ENCODE results near the gene AKAP12.

The AKAP12 gene

GRCh38 chr6:151239603-151240035 lies at the start of gene AKAP12:
TSS of gene AKAP12 (plus strand) at chr6:151239967. CDS start at chr6:151240563, 596 bp downstream.
- DNase-seq: no peak

DNA sequence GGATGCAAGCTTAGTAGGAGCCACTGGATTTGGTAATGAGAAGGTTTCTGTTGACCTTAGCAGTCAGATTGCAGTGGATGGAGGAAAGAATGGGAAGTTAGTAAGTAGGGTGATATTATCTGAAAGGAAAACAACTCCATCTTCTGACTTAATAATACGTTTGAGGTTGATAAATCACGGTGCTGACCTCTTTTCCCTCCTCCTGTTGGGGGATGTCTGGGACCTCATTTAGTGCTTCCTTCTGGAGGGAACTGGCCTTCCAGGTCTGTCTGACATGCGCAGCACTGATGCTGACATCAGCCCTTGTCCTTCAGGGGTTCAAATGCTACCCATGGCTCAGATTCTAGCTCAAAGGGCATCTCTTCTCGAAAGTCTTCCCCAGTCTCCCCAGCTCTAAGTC lies 48.2 kb upstream of the AKAP12 start:
- no peak for DNase-seq

- no peak for DNase-seq
These were observed 43.2 kb upstream of the AKAP12 start for GRCh38 chr6:151196555-151196954.

DNA sequence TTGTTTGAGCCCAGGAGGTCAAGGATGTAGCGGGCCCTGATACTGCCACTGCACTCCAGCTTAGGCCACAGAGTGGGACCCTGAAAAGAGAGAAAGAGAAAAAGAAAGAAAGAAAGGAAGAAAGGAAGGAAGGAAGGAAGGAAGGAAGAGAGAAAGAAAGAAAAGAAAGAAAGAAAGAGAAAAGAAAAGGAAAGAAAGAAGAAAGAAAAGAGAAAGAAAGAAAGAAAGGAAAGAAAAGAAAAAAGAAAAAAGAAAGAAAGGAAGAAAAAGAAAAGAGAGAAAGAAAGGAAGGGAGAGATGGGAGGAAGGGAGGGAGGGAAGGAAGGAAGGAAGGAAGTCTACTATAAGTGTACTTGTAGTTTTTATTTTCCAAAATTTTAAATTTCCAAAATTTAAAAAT lies 42.2 kb upstream of the AKAP12 start:
- no peak for DNase-seq

DNA sequence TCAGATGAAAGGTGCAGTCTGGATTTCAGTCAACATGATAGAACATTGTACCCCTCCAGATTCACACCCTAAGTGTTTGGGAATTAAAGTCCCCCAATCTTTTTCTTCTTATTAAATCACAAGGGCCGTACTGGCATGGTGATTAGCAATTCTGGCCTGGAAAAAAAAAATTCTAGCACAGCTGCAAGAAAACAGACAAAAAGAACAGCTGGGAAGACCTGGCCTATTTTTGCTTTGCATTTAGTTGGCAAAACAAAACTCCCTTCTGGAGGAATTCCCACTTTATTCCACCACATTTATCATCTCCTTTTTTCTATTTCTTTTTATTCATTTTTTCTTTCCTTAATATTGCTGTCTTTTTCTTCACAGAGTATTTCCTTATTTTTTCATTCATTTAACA lies 39.8 kb upstream of the AKAP12 start:
- no peak for DNase-seq

DNA sequence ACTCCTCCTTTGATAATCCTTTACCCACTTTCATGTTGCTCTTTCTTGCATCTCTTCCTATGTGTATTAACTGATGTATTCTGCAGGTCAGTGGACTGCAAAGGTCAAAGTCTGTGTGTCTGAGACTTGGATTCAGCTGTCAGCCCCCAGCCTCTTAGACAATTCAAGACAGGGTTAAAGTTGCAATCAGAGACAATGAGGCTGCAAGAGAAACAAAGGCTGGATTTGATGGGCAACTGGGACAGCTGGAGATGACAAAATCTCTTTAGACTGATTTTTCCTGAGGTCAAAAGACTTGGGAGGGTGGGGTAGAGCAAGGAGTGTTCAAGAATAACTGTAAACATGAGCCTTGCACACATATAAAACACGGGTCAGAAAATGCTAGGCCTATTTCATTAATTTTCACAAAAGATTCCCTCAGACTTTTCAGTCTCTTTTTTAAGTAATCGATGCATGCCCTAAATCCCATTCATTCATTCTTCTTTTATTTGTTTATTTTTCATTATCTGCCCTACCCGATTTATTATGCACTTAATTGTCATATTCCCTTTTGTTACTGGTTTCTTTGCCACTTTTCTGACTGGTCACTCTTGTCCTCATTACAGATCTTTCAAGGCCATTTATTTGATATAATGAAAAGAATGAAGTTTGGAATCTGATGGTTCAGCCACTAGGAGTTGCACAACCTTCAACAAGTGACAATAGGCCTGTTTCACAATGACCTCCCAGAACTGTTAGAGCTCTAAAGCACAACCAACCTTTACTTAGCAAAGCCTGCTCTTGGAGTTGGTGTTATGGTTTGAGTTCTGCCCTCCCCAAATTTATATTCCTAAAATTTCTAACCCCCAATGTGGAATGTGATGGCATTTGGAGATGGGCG lies 33.8 kb upstream of the AKAP12 start:
- no peak for DNase-seq

DNA sequence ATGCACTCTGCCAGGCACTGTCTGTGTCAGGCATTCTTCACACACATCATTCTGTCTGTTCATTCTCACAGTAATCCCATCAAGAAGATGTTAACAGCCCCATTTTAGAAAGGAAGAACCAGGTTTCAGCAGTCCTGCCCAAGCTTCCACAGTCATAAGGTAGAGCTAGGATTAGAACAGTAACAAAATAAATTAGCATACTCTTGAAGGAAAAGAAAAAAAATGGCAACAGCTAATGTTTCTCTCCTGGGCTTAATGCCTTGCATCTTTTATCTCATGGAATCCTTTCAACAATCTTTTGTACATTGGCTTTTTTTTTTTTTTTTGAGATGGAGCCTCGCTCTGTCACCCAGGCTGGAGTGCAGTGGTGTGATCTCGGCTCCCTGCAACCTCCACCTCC lies 32.1 kb upstream of the AKAP12 start:
- DNase-seq: no peak

GRCh38 chr6:151209071-151209831 lies 30.5 kb upstream of the AKAP12 start:
- DNase-seq: no peak

DNA sequence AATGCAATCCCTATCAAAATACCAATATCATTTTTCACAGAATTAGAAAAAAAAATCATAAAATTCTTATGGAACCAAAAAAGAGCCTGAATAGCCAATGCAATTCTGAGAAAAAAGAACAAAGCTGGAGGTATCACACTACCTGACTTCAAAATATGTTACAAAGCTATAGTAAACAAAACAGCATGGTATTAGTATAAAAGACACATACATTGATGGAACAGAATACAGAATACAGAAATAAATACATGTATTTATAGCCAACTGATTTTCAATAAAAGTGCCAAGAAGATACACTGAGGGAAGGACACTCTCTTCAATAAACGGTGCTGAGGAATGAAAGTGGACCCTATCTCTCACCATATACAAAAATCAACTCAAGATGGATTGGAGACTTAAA lies 28.7 kb upstream of the AKAP12 start:
- no peak for DNase-seq

DNA sequence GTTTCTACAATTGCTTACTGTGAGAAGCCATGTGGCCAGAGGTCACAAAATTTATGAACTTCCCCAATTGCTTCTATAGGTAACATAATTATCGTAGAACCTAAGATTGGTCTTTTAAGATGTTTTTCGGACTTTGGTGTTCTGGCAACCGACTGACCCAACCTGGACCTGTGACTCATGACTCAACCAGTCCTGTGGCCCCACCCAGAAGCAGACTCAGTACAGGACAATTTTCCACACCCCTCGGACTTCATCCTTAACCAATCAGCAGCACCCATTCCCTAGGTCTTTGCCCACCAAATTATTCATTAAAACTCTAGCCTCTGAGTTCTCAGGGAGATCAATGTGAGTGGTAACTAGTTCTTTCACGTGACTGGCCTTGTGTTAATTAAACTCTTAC lies 26.4 kb upstream of the AKAP12 start:
- no peak for DNase-seq

- no peak for DNase-seq
These were observed 23.8 kb upstream of the AKAP12 start for GRCh38 chr6:151215999-151216398.

GRCh38 chr6:151216804-151217203 lies 23.0 kb upstream of the AKAP12 start:
- no peak for DNase-seq

DNA sequence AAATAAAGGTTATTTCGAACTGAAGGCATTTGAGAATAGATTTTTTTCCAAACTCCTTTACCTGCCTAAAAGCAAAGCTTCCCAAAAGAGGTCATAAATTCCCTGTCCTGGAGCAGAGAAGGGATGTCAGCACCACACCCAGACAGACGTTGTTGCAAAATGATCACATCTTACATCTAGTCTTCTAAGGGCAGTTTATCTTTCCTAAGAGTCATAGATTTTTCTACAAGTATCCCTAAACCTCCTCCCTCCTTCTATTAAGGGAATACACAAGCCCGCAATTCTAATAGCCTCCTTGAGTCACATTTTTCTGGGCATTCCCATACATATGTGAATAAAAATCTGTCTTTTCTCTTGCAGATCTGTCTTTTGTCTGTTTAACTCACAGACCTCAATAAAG lies 20.6 kb upstream of the AKAP12 start:
- no peak for DNase-seq

DNA sequence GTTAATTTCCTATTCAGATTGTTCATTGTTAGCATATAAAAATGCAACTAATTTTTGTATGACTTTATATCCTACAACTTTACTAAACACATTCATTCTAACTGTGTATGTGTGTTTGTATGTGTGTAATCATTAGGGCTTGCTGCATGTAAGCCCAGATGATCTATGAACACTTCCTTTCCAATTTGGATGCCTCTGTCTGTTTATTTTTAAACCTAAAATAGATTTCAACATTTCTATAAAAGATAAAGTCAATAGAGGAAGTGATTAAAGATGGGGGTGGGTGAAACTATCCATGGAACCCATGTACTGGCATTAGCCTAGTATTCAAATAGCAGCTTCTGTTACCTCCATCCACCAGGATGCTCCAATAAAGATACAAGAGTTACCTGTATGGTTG lies 15.7 kb upstream of the AKAP12 start:
- DNase-seq: no peak

GRCh38 chr6:151225919-151226318 lies 13.8 kb upstream of the AKAP12 start:
- no peak for DNase-seq

GRCh38 chr6:151228788-151229400 lies 10.9 kb upstream of the AKAP12 start:
- no peak for DNase-seq

DNA sequence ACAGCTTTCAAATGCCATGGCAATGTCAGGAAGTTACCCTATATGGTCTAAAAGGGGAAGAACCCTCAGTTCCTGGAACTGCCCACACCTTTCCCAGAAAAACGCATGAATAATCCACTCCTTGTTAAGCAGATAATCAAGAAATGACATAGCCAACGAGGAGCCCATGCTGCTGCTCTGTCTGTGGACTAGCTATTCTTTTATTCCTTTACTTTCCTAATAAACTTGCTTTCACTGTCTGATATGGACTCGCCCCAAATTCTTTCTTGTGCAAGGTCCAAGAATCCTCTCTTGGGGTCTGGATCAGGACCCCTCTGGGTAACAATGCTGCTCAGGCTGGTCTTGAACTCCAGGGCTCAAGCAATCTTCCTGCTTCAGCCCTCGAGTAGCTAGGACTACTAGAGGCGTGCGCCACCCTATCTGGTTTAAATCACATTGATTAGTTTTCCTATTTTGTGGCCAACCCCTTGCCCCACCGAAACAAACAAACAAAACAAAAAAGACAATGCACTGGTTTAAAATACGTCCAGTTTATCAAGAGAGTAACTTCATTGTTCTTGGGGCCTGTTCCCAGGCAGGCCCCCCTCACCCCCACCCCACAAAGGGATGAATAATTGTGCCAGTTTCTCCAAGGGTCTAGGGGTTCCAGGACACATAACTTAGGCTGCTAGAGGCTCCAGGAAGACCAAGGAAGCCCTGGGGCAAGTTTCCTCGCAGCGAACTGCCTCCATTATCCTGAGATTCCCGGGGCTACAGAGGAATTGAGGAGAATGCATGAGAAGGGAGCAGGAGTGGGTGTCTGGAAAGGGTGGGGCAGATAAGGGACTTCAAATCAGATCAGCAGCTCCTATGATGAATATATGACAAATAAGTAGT lies 10.1 kb upstream of the AKAP12 start:
- peak; percentile 33 for DNase-seq

GRCh38 chr6:151230277-151230577 lies 9.5 kb upstream of the AKAP12 start:
- no peak for DNase-seq

DNA sequence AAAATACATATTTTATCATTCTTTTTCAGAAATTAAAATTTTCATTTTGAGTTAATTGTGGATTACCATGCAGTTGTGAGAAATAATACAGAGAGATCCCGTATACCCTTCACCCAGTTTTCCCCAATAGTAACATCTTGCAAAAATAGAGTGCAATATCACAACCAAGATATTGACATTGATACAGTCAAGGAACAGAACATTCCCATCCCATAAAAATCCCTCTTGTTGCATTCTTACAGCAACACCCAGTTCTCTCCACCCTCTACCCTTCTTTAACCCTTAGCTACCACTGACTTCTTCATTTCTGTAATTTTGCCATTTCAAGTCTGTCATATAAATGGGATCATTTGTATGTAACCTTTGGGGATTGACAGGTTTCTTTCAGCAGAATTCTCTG lies 6.9 kb upstream of the AKAP12 start:
- no peak for DNase-seq

- no peak for DNase-seq
These were observed 6.0 kb upstream of the AKAP12 start for GRCh38 chr6:151233731-151234130.

DNA sequence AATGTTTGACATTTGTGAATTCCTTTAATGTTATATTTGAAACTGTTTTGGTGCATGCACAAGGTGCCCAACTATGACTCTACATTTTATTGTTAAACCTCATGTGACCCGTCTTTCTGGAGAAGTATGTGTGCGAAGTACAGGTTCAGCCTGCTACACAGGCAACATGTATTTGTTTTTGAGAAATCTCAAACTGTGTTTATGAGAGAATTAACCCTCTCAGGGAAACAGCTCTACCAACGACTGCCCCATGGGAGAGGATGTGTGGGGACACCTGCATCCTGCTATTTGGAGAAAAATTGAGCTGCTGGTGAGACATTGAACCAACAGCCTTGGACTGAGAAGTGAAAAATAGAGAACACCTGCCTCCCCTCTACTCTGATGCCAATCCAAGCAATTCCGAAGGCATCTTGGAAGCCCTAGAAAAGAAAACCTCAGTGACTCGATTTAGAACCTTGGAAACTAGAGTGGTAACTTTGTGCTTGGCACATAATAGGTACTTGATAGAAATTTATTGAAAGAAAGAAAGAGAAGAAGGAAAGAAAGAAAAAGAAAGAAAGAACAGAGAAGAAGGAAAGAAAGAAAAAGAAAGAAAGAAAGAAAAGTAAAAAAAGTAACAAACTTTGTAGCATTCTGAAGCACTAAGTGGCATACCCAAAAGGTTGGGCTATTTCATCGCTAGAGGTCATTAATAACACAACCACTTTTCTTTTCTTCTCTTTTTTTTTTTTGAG lies 2.9 kb upstream of the AKAP12 start:
- no peak for DNase-seq

DNA sequence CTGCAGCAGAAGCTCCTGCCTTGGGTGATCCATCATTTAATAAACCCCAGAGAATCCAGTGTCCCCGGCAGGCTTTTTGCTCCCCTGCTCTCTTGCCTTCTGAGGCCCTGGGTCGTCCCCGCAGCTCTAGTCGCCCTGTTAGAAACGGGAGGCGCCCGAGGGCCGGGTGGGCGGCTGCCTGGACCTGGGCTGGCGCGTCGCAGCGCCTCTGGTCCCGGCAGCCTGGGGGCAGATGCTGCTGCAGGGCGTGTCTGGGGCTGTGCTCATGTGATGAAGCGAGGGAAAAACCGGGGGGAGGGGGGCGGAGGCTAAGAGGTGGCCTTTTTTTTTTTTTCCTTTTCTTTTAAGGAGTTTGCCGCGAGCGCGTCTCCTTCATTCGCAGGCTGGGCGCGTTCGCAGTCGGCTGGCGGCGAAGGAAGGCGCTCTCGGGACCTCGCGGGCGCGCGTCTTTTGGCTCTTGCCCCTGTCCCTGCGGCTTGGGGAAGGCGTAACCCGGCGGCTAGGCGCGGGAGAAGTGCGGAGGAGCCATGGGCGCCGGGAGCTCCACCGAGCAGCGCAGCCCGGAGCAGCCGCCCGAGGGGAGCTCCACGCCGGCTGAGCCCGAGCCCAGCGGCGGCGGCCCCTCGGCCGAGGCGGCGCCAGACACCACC lies 394 bp downstream of the AKAP12 start:
- DNase-seq: peak; percentile 19

Data from stimulated activated CD4-positive, alpha-beta T cell treated with anti-CD3 and anti-CD28 coated beads, Interleukin-4, amount 100 ng/mL, for 24 hours (primary cell).